ENCODE data around the gene LHFPL5. TPM values are rescaled to one million over a fixed set of nuclear protein-coding genes. Genes with fewer than 3 reads are reported as not detected.

The LHFPL5 gene
- total RNA-seq, 1 donor from 2014 or later = not detected

GRCh38 chr6:35831257-35832007, 26.3 kb downstream of the LHFPL5 start:
- DNase-seq (no peak), ATAC-seq (no peak)
- intact Hi-C loops (cut with micrococcal nuclease) = no loop called here

- no peak for DNase-seq
- no peak for ATAC-seq
- intact Hi-C loops (cut with micrococcal nuclease) = no loop called here
These were observed 28.4 kb downstream of the LHFPL5 start for GRCh38 chr6:35833536-35833935.

- intact Hi-C loops (cut with micrococcal nuclease) = no loop called here
- ATAC-seq (no peak), DNase-seq (no peak)
These were observed 33.9 kb downstream of the LHFPL5 start for GRCh38 chr6:35839019-35839418.

GRCh38 chr6:35842381-35842780, 37.2 kb downstream of the LHFPL5 start:
- DNase-seq (no peak), ATAC-seq (no peak)
- intact Hi-C loops (cut with micrococcal nuclease) = no loop called here

GRCh38 chr6:35844290-35844689, 39.1 kb downstream of the LHFPL5 start:
- ATAC-seq (no peak), DNase-seq (no peak)
- intact Hi-C loops (cut with micrococcal nuclease) = no loop called here

GRCh38 chr6:35850208-35850607, 45.1 kb downstream of the LHFPL5 start:
- DNase-seq = no peak
- intact Hi-C loops (cut with micrococcal nuclease) = no loop called here
- ATAC-seq = no peak

GRCh38 chr6:35852994-35853393, 47.8 kb downstream of the LHFPL5 start:
- intact Hi-C loops (cut with micrococcal nuclease) = no loop called here
- ATAC-seq (no peak), DNase-seq (no peak)

- ATAC-seq (no peak), DNase-seq (no peak)
- intact Hi-C loops (cut with micrococcal nuclease) = no loop called here
These were observed 51.1 kb downstream of the LHFPL5 start for GRCh38 chr6:35856250-35856649.

- intact Hi-C loops (cut with micrococcal nuclease) = no loop called here
- no peak for ATAC-seq
- no peak for DNase-seq
These were observed 52.7 kb downstream of the LHFPL5 start for GRCh38 chr6:35857853-35858252.

- ATAC-seq = no peak
- intact Hi-C loops (cut with micrococcal nuclease) = no loop called here
- no peak for DNase-seq
These were observed 54.2 kb downstream of the LHFPL5 start for GRCh38 chr6:35859367-35859766.

Other genes starting within 250 kb of the LHFPL5 start
- 82.8 TPM for gene FKBP5, start 116.4 kb upstream of the LHFPL5 start, total RNA-seq
- gene ARMC12, start 68.3 kb upstream of the LHFPL5 start, total RNA-seq = not detected
- gene CLPSL2, start 28.8 kb upstream of the LHFPL5 start, total RNA-seq = not detected
- not detected for gene CLPSL1, start 24.3 kb upstream of the LHFPL5 start, total RNA-seq
- not detected for gene CLPS, start 8.0 kb upstream of the LHFPL5 start, total RNA-seq
- gene SRPK1, start 115.7 kb downstream of the LHFPL5 start, total RNA-seq = 19.6 TPM
- not detected for gene SLC26A8, start 219.3 kb downstream of the LHFPL5 start, total RNA-seq
- gene MAPK14, start 222.5 kb downstream of the LHFPL5 start, total RNA-seq = 27.3 TPM

Data from left ventricle myocardium superior (tissue), 1 donor.